ENCODE data around the gene ZNF609. TPM values are rescaled to one million over a fixed set of nuclear protein-coding genes. Genes with fewer than 3 reads are reported as not detected.

ZNF609 gene
- polyA plus RNA-seq, 3 donors: 1.3 to 13.2 (median 1.7) TPM

DNA sequence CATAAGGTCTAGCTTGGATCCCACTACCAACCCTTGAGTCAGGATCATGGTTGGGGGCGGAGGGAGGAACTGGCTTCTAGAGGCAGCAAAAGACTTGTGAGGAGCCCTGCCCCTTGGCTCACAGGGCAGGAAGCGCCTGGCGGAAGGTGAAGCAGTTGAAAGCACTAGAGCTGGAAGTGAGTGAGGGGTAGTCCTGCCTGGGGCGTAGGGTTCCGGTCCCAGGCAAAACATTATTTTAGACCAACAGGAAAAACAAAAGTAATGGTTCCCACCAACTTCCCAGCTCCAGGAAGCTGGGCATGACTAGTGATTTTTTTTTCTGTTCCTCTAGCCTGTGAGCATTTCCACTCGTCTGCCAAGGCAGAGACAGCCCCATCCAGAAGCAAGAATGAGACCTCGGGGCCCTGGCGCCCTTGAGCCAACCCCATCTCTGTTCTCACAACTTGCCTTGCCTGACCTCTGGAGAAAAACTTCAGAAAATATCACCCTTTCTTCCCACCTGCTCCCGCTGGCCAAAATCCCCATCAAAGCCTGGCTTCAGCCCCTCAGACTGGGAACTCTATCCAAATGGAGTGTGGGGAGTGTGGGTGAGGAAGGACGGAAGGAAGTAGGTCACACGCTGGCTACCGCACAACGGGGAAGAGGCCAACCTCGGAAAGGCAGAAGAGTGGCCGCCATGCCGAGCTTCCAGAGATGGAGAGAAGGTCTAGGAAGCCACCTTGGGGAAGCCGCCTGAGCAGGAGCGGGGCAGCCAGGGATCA, 257.5 kb downstream of the ZNF609 start:
- no peaks in the 10 kb centered on the region for H3K9me3 ChIP-seq (replicated peaks in 1 of 2; ENCODE audit: control insufficient read depth in 1 of 2, insufficient read depth in 1 of 2, low read length in 2 of 2)
- intact Hi-C loops (cut with micrococcal nuclease): no loop called here
- 42% methylated on average over 13 of the region's 18 CpGs for WGBS (ENCODE audit: insufficient coverage)
- DNase-seq: no peak
- H3K79me2 ChIP-seq (ENCODE audit: insufficient read depth, low read length): no peaks in the 10 kb centered on the region
- H3K27me3 Mint-ChIP-seq (ENCODE audit: low read depth in 3 of 3): peaks cover 0 to 2% (median 0%) of the 10 kb centered on the region in 3 donors
- no peak overlapping the region for H3K27ac ChIP-seq (ENCODE audit: low read depth in 1 of 2, low read length in 2 of 2)
- no peak overlapping the region for H3K9ac ChIP-seq (ENCODE audit: insufficient read depth, low read length, poor library complexity, severe bottlenecking)
- no peaks in the 10 kb centered on the region for H3K27me3 ChIP-seq (ENCODE audit: control insufficient read depth in 2 of 2, insufficient read depth in 2 of 2, low read length in 2 of 2)
- peaks cover 14% of the 10 kb centered on the region in 2 donors for H3K4me1 ChIP-seq (ENCODE audit: control insufficient read depth in 1 of 2, insufficient read depth in 2 of 2, low read length in 2 of 2)
- H3K4me1 Mint-ChIP-seq: peaks cover 21% of the 10 kb centered on the region
- no peak for TF ChIP-seq CTCF (IDR thresholded peaks at IDR 0.05)
- H3K9me3 Mint-ChIP-seq: peaks cover 0 to 4% (median 0%) of the 10 kb centered on the region in 7 donors
- H3K4me3 Mint-ChIP-seq: peak overlapping the region; percentile 68 to 82
- peak overlapping the region; percentile 72 for H2AFZ ChIP-seq (ENCODE audit: insufficient read depth, low read depth, low read length, poor library complexity, severe bottlenecking)
- no peaks in the 10 kb centered on the region for H4K20me1 ChIP-seq (ENCODE audit: insufficient read depth, low read length)
- peak overlapping the region; percentile 58 for H3K4me2 ChIP-seq (replicated peaks; ENCODE audit: extremely low read depth, low read length, poor library complexity, severe bottlenecking)
- H3K36me3 Mint-ChIP-seq: no peaks in the 10 kb centered on the region
- H3K36me3 ChIP-seq (replicated peaks in 1 of 2; ENCODE audit: control insufficient read depth in 1 of 2, insufficient read depth in 2 of 2, low read length in 2 of 2): no peaks in the 10 kb centered on the region
- H3K27ac Mint-ChIP-seq: peak overlapping the region in 4 of 7 donors; percentile 1 to 81 (median 38)
- peak overlapping the region in 2 of 3 experiments; percentile 1 to 59 for H3K4me3 ChIP-seq (replicated peaks in 1 of 3; ENCODE audit: low read depth in 2 of 3, low read length in 3 of 3)

- Mint-ChIP-seq H3K4me3 (no peak overlapping the region), H3K36me3 (no peaks in the 10 kb centered on the region), H3K9me3 (no peaks in the 10 kb centered on the region), H3K4me1 (peaks cover 21% of the 10 kb centered on the region), H3K27ac (peak overlapping the region in 1 of 7 donors; percentile 33), H3K27me3 (ENCODE audit: low read depth in 3 of 3) (peaks cover 0 to 3% (median 0%) of the 10 kb centered on the region in 3 donors)
- Histone ChIP-seq H3K9me3 (replicated peaks in 1 of 2; ENCODE audit: control insufficient read depth in 1 of 2, insufficient read depth in 1 of 2, low read length in 2 of 2) (no peaks in the 10 kb centered on the region), H3K36me3 (replicated peaks in 1 of 2; ENCODE audit: control insufficient read depth in 1 of 2, insufficient read depth in 2 of 2, low read length in 2 of 2) (no peaks in the 10 kb centered on the region), H3K9ac (ENCODE audit: insufficient read depth, low read length, poor library complexity, severe bottlenecking) (no peak overlapping the region), H3K4me3 (replicated peaks in 1 of 3; ENCODE audit: low read depth in 2 of 3, low read length in 3 of 3) (no peak overlapping the region), H2AFZ (ENCODE audit: insufficient read depth, low read depth, low read length, poor library complexity, severe bottlenecking) (no peak overlapping the region), H3K79me2 (ENCODE audit: insufficient read depth, low read length) (no peaks in the 10 kb centered on the region), H4K20me1 (ENCODE audit: insufficient read depth, low read length) (no peaks in the 10 kb centered on the region), H3K4me1 (ENCODE audit: control insufficient read depth in 1 of 2, insufficient read depth in 2 of 2, low read length in 2 of 2) (peaks cover 14% of the 10 kb centered on the region in 2 donors), H3K27ac (ENCODE audit: low read depth in 1 of 2, low read length in 2 of 2) (no peak overlapping the region), H3K4me2 (replicated peaks; ENCODE audit: extremely low read depth, low read length, poor library complexity, severe bottlenecking) (no peak overlapping the region), H3K27me3 (ENCODE audit: control insufficient read depth in 2 of 2, insufficient read depth in 2 of 2, low read length in 2 of 2) (no peaks in the 10 kb centered on the region)
- no peak for TF ChIP-seq CTCF (IDR thresholded peaks at IDR 0.05)
- 93% methylated on average over 2 of the region's 3 CpGs for WGBS (ENCODE audit: insufficient coverage)
- DNase-seq: no peak
- intact Hi-C loops (cut with micrococcal nuclease): no loop called here
Observed at GRCh38 chr15:64720188-64720587, 259.8 kb downstream of the ZNF609 start.

Measured in CD14-positive monocyte (primary cell).